Mesenchymal stem cell (in vitro differentiated cells and primary cell): ENCODE measurements around the gene TNFRSF1A.

ENCODE experiments used
- DNase-seq: peaks from one replicate; pipeline ENCODE4 v3.0.0-alpha.2; 2013
- H2AFZ ChIP-seq: one replicate; pipeline ENCODE4 v1.6.1; 2013; ENCODE audit warnings: low read depth, mild to moderate bottlenecking, control low read depth, inconsistent platforms, low read length, moderate library complexity
- H2AK5ac ChIP-seq: 2 replicates; pipeline ENCODE4 v1.6.1; 2013; ENCODE audit warnings: low read length, moderate library complexity, mild to moderate bottlenecking, inconsistent platforms; ENCODE audit not compliant: severe bottlenecking
- H2BK120ac ChIP-seq: one replicate; pipeline ENCODE4 v1.6.1; 2013; ENCODE audit warnings: low read depth, mild to moderate bottlenecking, inconsistent platforms, low read length, moderate library complexity
- H2BK12ac ChIP-seq, 2 experiments: one replicate each; pipeline ENCODE4 v1.6.1; 2013; ENCODE audit warnings: inconsistent platforms in 2 of 2, low read length in 2 of 2, mild to moderate bottlenecking in 2 of 2, moderate library complexity in 2 of 2, control low read depth in 1 of 2
- H2BK15ac ChIP-seq: one replicate; pipeline ENCODE4 v1.6.1; 2013; ENCODE audit warnings: mild to moderate bottlenecking, low read depth, inconsistent platforms; ENCODE audit not compliant: poor library complexity, severe bottlenecking
- H2BK5ac ChIP-seq: 2 replicates; pipeline ENCODE4 v1.6.1; 2013; ENCODE audit warnings: low read depth, mild to moderate bottlenecking, low read length, control low read depth, inconsistent platforms; ENCODE audit not compliant: poor library complexity, severe bottlenecking
- H3K14ac ChIP-seq, 2 experiments: one replicate each; pipeline ENCODE4 v1.6.1; 2013; ENCODE audit warnings: inconsistent platforms in 2 of 2, low read length in 2 of 2, control low read depth in 1 of 2, mild to moderate bottlenecking in 1 of 2, moderate library complexity in 1 of 2
- H3K18ac ChIP-seq, 2 experiments: one replicate each; pipeline ENCODE4 v1.6.1; 2013; ENCODE audit warnings: inconsistent platforms in 2 of 2, low read length in 2 of 2, control low read depth in 1 of 2, low read depth in 1 of 2, mild to moderate bottlenecking in 1 of 2
- H3K23ac ChIP-seq, 2 experiments: one replicate each; pipeline ENCODE4 v1.6.1; 2013; ENCODE audit warnings: inconsistent platforms in 2 of 2, low read length in 2 of 2, mild to moderate bottlenecking in 2 of 2, moderate library complexity in 2 of 2, control low read depth in 1 of 2
- H3K27ac ChIP-seq: 2 replicates; pipeline ENCODE4 v1.5.1; 2013; ENCODE audit warnings: mild to moderate bottlenecking, moderate library complexity, low read length, control low read depth, inconsistent platforms; ENCODE audit not compliant: poor library complexity, severe bottlenecking
- H3K27me3 ChIP-seq, 2 experiments: 2 replicates each; pipeline versions ENCODE4 v1.6.1 to v1.7.0; 2013; ENCODE audit warnings: low read length in 2 of 2, mild to moderate bottlenecking in 2 of 2, moderate library complexity in 2 of 2, control low read depth in 1 of 2, inconsistent platforms in 1 of 2; ENCODE audit not compliant: control insufficient read depth in 1 of 2, insufficient read depth in 1 of 2
- H3K36me3 ChIP-seq, 2 experiments: 2 replicates each; pipeline versions ENCODE4 v1.6.1 to v1.7.0; 2013; ENCODE audit warnings: low read length in 2 of 2, control low read depth in 1 of 2, inconsistent platforms in 1 of 2, low read depth in 1 of 2, mild to moderate bottlenecking in 1 of 2; ENCODE audit not compliant: insufficient read depth in 2 of 2, control insufficient read depth in 1 of 2
- H3K4ac ChIP-seq, 2 experiments: one replicate each; pipeline ENCODE4 v1.6.1; 2013; ENCODE audit warnings: inconsistent platforms in 2 of 2, low read length in 2 of 2, mild to moderate bottlenecking in 2 of 2, moderate library complexity in 2 of 2, control low read depth in 1 of 2, low read depth in 1 of 2
- H3K4me1 ChIP-seq: 2 replicates; pipeline ENCODE4 v1.6.1; 2013; ENCODE audit warnings: low read depth, low read length, control low read depth; ENCODE audit not compliant: control insufficient read depth, insufficient read depth
- H3K4me2 ChIP-seq: 2 replicates; pipeline ENCODE4 v1.6.1; 2013; ENCODE audit warnings: low read length, mild to moderate bottlenecking, inconsistent platforms; ENCODE audit not compliant: poor library complexity, severe bottlenecking
- H3K4me3 ChIP-seq, 2 experiments: 2 replicates each; pipeline versions ENCODE4 v1.5.1 to v1.7.0; 2013; ENCODE audit warnings: low read length in 2 of 2, mild to moderate bottlenecking in 2 of 2, control low read depth in 1 of 2, low read depth in 1 of 2; ENCODE audit not compliant: insufficient read depth in 1 of 2
- H3K79me1 ChIP-seq: replicated peaks from 2 replicates; pipeline ENCODE4 v1.6.1; 2013; ENCODE audit warnings: mild to moderate bottlenecking, control low read depth, low read length, inconsistent platforms; ENCODE audit not compliant: poor library complexity, severe bottlenecking
- H3K9ac ChIP-seq: 2 replicates; pipeline ENCODE4 v1.7.0; 2013; ENCODE audit warnings: mild to moderate bottlenecking, low read length, moderate library complexity
- H3K9me3 ChIP-seq: 2 replicates; pipeline ENCODE4 v1.7.0; 2013; ENCODE audit warnings: mild to moderate bottlenecking, low read length; ENCODE audit not compliant: control insufficient read depth
- H4K8ac ChIP-seq: one replicate; pipeline ENCODE4 v1.6.1; 2013; ENCODE audit warnings: inconsistent platforms, mild to moderate bottlenecking, low read length, moderate library complexity
- H4K91ac ChIP-seq: one replicate; pipeline ENCODE4 v1.6.1; 2013; ENCODE audit warnings: mild to moderate bottlenecking, low read length, inconsistent platforms
- WGBS: methylation state at CpG from one replicate; pipeline ENCODE4 v1.1.7; 2013; ENCODE audit warnings: mixed read lengths; 5-methylcytosine and 5-hydroxymethylcytosine counted together

TNFRSF1A gene

GRCh38 chr12:6310771-6311610 is 30.9 kb downstream of the TNFRSF1A start:
- H2BK12ac ChIP-seq = peak overlapping the region; percentile 33 to 52
- no peak overlapping the region for H2AK5ac ChIP-seq
- peak overlapping the region; percentile 93 for H3K4me2 ChIP-seq
- DNase-seq = no peak
- WGBS = 20% methylated on average over 37 of the region's 43 CpGs
- H3K9me3 ChIP-seq = no peaks in the 10 kb centered on the region
- H3K4me1 ChIP-seq = peaks cover 29% of the 10 kb centered on the region
- H4K8ac ChIP-seq = no peak overlapping the region
- H3K14ac ChIP-seq = peak overlapping the region in 1 of 2 experiments; percentile 21
- H3K9ac ChIP-seq = no peak overlapping the region
- peak overlapping the region in 1 of 2 experiments; percentile 68 for H3K18ac ChIP-seq
- no peak overlapping the region for H3K23ac ChIP-seq
- H2BK5ac ChIP-seq = no peak overlapping the region
- H3K4me3 ChIP-seq = peak overlapping the region in 1 of 2 experiments; percentile 53
- no peak overlapping the region for H2BK120ac ChIP-seq
- no peak overlapping the region for H3K4ac ChIP-seq
- peaks cover 16 to 42% of the 10 kb centered on the region in 2 experiments for H3K27me3 ChIP-seq
- no peak overlapping the region for H4K91ac ChIP-seq
- H3K27ac ChIP-seq = no peak overlapping the region
- H2AFZ ChIP-seq = no peak overlapping the region
- no peaks in the 10 kb centered on the region for H3K36me3 ChIP-seq
- H3K79me1 ChIP-seq = no peaks in the 10 kb centered on the region
- H2BK15ac ChIP-seq = peak overlapping the region; percentile 50

- no peak for DNase-seq
- no peak overlapping the region for H4K91ac ChIP-seq
- peaks cover 16 to 42% of the 10 kb centered on the region in 2 experiments for H3K27me3 ChIP-seq
- no peak overlapping the region for H3K27ac ChIP-seq
- no peak overlapping the region for H3K9ac ChIP-seq
- no peak overlapping the region for H3K14ac ChIP-seq
- H3K23ac ChIP-seq = no peak overlapping the region
- no peak overlapping the region for H2BK15ac ChIP-seq
- WGBS = 71% methylated on average over 5 of the region's 5 CpGs
- no peak overlapping the region for H2BK120ac ChIP-seq
- H3K4ac ChIP-seq = no peak overlapping the region
- H3K36me3 ChIP-seq = no peaks in the 10 kb centered on the region
- H3K4me1 ChIP-seq = peaks cover 14% of the 10 kb centered on the region
- H3K9me3 ChIP-seq = no peaks in the 10 kb centered on the region
- no peak overlapping the region for H2BK5ac ChIP-seq
- no peaks in the 10 kb centered on the region for H3K79me1 ChIP-seq
- no peak overlapping the region for H3K18ac ChIP-seq
- no peak overlapping the region for H3K4me3 ChIP-seq
- no peak overlapping the region for H2AFZ ChIP-seq
- no peak overlapping the region for H2AK5ac ChIP-seq
- H2BK12ac ChIP-seq = no peak overlapping the region
- H4K8ac ChIP-seq = no peak overlapping the region
- H3K4me2 ChIP-seq = no peak overlapping the region
Observed at GRCh38 chr12:6307529-6307928, 34.3 kb downstream of the TNFRSF1A start.

- Histone ChIP-seq H3K27me3 (peaks cover 16 to 42% of the 10 kb centered on the region in 2 experiments), H3K79me1 (no peaks in the 10 kb centered on the region), H3K4me1 (peaks cover 12% of the 10 kb centered on the region), H3K27ac (no peak overlapping the region), H3K9ac (no peak overlapping the region), H2BK12ac (no peak overlapping the region), H2AFZ (no peak overlapping the region), H3K36me3 (no peaks in the 10 kb centered on the region), H3K23ac (no peak overlapping the region), H2AK5ac (no peak overlapping the region), H3K4ac (no peak overlapping the region), H3K14ac (no peak overlapping the region), H2BK15ac (no peak overlapping the region), H4K8ac (peak overlapping the region; percentile 31), H2BK5ac (no peak overlapping the region), H2BK120ac (no peak overlapping the region), H3K18ac (no peak overlapping the region), H3K4me2 (no peak overlapping the region), H3K4me3 (no peak overlapping the region), H4K91ac (no peak overlapping the region), H3K9me3 (no peaks in the 10 kb centered on the region)
- DNase-seq = no peak
- 92% methylated on average over 11 of the region's 11 CpGs for WGBS
Observed at GRCh38 chr12:6306599-6307220, 35.2 kb downstream of the TNFRSF1A start.

- no peak overlapping the region for H2BK15ac ChIP-seq
- 68% methylated on average over 6 of the region's 6 CpGs for WGBS
- H4K8ac ChIP-seq = no peak overlapping the region
Observed at GRCh38 chr12:6306151-6306550, 35.7 kb downstream of the TNFRSF1A start.

More at GRCh38 chr12:6306151-6306550, 35.7 kb downstream of the TNFRSF1A start:
- H3K27me3 ChIP-seq = peaks cover 14 to 39% of the 10 kb centered on the region in 2 experiments
- H2AFZ ChIP-seq = no peak overlapping the region
- no peak overlapping the region for H2AK5ac ChIP-seq
- H3K4ac ChIP-seq = no peak overlapping the region
- no peak overlapping the region for H3K23ac ChIP-seq
- H2BK120ac ChIP-seq = no peak overlapping the region
- no peak overlapping the region for H3K27ac ChIP-seq
- peaks cover 12% of the 10 kb centered on the region for H3K4me1 ChIP-seq
- H3K14ac ChIP-seq = no peak overlapping the region
- H2BK5ac ChIP-seq = no peak overlapping the region
- H3K9ac ChIP-seq = no peak overlapping the region
- no peak for DNase-seq
- H3K4me3 ChIP-seq = no peak overlapping the region
- H3K9me3 ChIP-seq = no peaks in the 10 kb centered on the region
- no peaks in the 10 kb centered on the region for H3K79me1 ChIP-seq
- no peak overlapping the region for H3K18ac ChIP-seq
- H3K4me2 ChIP-seq = no peak overlapping the region
- no peak overlapping the region for H4K91ac ChIP-seq
- H2BK12ac ChIP-seq = no peak overlapping the region
- H3K36me3 ChIP-seq = no peaks in the 10 kb centered on the region
